KG1 (cell line): Measurements from ENCODE around the gene UQCRFS1.
A peak's percentile ranks its signal among the peaks of the same experiment; 100 is the strongest.
"Not testable (repeated sequence)": the region's sequence is repeated elsewhere in the genome, so short reads cannot be mapped to it uniquely, and the experiment has no call there.

Experiments used
- DNase-seq: peaks from one replicate; lab custom pipeline; 2025; lab: John Stamatoyannopoulos, UW

The UQCRFS1 gene

GRCh38 chr19:29212648-29213573 lies at the start of gene UQCRFS1:
UQCRFS1 (minus strand) TSS chr19:29213151; CDS start chr19:29213118, 33 bp downstream.
- DNase-seq: peak; percentile 58

- no peak for DNase-seq
Observed at GRCh38 chr19:29262085-29262484, 49.1 kb upstream of the UQCRFS1 start.

DNA sequence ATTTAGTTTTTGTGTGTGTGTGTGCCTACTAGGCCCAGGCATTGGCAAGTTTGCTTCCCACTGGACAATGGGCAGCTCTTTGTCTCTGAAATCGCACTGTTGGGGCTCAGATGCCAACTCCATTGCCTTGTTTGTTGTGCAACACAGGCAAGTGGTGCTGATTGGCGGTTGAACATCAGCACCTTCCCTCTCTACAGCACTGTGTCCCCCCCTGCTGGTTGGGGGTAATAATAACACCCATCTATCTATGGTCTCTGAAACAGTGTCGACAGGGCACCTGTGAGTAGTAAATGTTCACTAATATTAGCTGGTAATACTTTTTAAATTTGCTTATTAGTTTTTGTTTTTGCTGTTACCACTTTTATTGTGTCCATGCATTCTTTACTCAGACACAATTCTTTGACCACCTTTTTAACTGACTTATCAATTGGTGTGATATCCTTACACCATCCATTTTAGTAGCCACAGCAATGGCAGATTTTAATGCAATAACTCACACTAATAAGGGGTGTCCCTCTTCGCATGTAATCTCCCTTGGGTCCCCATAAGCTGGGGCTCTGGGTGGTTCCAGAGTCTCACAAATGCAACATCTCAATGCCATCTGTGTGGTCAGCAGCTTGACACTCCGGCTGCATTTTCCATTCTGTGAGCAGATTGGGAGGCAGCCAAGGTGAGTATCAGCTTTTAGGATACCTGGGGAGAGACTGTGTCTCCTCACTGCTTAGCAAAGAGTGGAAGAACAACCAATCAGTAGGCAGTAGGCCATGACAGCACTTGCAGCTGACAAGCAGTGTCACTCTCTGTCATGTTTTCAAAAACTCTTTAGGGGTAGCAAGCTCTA lies 47.7 kb upstream of the UQCRFS1 start:
- no peak for DNase-seq

DNA sequence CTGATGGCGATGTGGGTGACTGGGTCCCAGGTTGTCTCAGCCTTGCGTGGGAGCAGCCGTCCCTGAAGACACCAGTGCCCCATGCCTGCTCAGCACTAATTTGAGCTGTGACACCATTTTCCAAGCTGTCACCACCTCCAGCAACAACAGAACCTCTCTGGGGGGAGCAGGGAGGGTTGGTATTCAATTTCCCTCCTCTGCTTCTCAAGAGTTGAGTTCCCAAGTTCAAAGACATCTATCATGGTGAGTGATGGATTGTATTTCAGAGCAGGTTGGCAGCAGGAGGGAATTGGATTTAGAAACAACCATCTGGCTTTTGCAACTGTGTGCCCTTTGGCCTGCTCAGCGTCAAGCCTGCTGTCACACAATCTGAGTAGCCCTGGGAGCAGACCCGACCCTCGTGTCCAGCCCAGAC lies 46.9 kb upstream of the UQCRFS1 start:
- no peak for DNase-seq

DNA sequence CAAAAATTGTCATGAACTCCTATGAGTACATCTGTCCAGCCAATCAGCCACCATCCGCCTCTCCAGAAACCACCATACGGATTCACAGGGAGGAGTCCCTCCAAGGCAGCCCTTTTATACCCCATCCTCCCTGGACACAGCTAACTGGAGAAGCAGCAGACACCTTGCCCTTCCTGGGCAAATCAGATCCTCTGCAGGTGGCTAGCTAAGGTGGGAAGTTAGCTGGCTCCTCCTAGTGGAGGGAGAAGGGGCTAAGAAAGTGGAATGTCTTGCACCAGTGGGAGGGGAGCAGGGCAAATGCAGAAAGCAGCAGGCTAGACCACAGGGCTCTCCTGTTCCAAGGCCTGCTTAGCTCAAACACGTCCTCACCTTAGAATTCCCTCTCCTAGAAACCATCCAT lies 46.2 kb upstream of the UQCRFS1 start:
- DNase-seq: no peak

GRCh38 chr19:29256516-29256915 lies 43.6 kb upstream of the UQCRFS1 start:
- DNase-seq: no peak

- DNase-seq: no peak
Observed at GRCh38 chr19:29255912-29256311, 43.0 kb upstream of the UQCRFS1 start.

GRCh38 chr19:29255006-29255405 lies 42.1 kb upstream of the UQCRFS1 start:
- no peak for DNase-seq

DNA sequence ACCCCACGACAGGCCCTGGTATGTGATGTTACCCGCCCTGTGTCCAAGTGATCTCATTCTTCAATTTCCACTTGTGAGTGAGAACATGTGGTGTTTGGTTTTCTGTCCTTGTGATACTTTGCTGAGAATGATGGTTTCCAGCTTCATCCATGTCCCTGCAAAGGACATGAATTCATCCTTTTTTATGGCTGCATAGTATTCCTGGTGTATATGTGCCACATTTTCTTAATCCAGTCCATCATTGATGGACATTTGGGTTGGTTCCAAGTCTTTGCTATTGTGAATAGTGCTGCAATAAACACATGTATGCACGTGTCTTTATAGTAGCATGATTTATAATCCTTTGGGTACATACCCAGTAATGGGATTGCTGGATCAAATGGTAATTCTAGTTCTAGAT lies 36.8 kb upstream of the UQCRFS1 start:
- not testable (repeated sequence) for DNase-seq

DNA sequence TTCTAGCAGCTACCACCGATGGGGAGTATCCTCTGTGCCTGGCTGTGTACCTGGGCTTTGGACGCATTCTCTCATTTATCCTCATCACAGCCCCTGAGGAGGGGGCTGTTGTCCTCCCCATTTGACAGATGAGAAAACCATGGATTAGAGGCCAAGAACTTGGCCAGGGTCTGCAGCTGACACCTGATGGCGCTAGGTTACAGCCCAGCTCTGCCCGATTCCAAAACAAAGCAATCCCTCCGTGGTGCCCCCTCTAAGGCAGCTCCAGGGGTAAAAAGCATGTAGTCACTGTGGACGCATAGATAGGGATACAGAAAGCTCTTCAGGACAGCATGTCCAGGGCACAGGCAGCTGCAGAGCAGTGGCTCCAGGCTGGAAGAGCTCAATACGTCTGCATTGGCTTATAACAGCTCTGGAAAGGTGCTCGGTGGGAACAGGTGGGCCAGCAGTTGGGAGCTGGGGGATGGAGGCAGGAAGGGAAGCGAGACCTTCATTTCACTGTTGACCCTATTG lies 35.4 kb upstream of the UQCRFS1 start:
- no peak for DNase-seq

DNA sequence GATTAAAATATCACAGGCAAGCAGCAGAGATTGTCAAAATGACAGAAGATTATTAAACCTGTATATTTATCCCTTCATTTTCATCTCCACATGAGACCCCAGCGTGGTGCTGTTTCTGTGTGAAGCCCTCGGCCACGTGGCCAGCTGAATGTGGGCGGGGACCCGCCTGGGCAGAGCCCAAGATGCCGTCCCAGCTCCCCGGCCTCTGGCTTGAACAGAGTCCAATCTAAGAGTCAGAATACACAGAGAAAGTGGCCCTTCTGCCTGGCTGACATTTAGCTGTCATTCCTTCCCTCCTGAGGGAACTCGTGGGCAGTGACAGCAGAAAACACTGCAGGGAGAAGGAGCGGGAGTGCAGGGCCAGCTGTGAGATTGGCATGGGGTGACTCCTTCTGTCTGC lies 34.9 kb upstream of the UQCRFS1 start:
- DNase-seq: no peak

DNA sequence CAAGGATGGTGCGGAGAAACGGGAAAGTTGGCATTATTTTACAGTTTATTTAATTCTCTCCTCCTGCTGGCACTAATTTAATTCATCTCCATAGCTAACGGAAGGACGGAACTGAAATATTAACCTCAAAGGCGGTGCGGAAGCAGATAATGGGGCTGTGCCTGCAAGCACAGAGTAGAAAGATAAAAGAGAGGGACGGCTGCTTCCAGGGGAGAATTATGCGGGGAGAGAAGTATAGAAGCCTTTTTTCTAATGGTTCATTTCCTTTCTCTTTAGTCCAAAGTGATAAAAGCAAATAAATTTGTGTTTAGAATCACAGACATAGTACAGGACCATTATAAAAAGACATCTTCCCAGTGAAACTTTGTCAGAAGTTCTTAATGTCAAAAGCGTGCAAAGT lies 34.5 kb upstream of the UQCRFS1 start:
- no peak for DNase-seq

- no peak for DNase-seq
Observed at GRCh38 chr19:29247051-29247450, 34.1 kb upstream of the UQCRFS1 start.

DNA sequence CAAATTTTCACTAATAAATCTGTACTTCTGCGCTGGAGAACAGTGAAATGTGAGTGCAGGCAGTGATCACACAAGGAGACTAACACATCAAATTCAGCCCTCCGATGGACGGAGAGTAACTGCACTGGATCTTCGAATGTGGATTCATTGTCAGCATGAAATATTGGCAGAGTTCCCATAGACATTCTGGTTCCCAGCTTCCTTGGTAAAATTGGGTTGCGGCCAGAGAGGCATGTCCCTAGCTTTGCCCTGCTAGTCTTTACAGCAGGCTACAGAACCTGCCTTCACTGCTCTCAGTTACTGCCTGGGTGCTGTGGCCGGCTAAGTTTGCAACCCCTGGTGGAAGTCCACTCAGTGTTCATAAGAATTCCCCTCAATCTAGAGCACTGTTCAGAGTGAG lies 32.3 kb upstream of the UQCRFS1 start:
- no peak for DNase-seq

- no peak for DNase-seq
Observed at GRCh38 chr19:29241324-29241723, 28.4 kb upstream of the UQCRFS1 start.

DNA sequence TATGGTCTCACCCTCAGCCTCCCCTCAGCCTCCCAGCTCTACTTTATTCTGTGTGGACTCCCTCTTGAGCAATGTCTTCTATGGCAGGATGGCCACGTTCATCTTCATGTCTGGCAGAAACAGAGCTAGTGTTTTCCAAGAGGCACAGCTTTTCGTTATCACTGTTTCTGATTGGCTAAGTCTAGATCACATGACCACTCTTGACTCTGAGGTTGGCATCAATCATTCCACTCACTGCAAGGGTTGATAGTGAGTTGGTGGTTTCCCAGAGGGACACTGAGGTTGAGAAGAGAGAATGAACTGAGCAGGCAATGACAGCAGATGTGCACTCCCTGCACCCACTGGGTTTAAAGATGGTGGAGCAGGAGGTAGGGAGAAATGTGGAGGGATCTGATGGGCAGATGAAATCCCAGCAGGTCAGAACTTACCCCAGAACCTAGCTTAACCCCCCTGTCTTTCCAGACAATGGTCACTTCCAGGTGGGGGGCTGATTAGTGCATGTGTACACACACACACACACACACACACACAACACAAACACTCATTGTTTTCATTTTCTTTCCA lies 26.3 kb upstream of the UQCRFS1 start:
- DNase-seq: no peak

DNA sequence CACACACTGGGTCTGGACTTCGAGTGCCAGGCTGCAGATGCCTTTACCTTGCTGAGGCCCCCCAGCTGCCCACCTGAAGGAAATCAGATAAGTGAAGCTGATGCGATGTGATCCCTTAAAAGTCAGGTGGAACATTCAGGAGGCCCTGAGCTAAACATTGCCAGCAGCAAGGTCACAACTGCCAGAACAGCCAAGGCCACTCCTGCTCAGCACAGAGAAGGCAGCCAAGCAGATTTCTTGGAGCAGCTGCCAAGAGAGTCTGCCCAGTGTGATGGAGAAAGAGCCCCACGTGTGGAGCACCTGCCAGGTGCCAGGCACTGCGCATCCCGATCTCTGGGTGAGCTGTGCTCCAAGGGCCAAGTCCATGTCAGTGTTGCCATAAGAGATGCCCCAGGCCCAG lies 20.6 kb upstream of the UQCRFS1 start:
- no peak for DNase-seq

GRCh38 chr19:29232315-29232852 lies 19.4 kb upstream of the UQCRFS1 start:
- no peak for DNase-seq

GRCh38 chr19:29231306-29231705 lies 18.4 kb upstream of the UQCRFS1 start:
- not testable (repeated sequence) for DNase-seq

DNA sequence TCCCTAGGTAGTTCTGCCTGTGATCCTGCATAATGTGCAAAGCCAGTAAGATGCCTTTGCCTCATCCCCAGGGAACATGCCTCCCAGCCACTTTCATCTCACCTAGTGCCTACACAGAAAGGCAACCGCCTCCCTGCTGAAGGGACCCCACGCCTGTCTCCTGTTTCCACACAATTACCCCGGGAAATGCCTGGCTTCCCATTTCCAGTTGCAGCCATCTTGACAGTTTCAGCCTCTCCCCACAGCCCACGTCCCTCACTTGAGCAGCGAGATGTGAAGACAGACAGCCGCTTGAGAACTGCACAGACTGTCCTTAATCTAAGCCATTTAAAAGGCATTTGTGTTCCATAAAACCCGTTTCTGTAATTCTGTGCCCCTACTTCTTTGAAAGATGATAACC lies 4.7 kb upstream of the UQCRFS1 start:
- no peak for DNase-seq

- DNase-seq: no peak
Observed at GRCh38 chr19:29216021-29216420, 3.1 kb upstream of the UQCRFS1 start.

- no peak for DNase-seq
Observed at GRCh38 chr19:29215322-29215845, 2.4 kb upstream of the UQCRFS1 start.
